ENCODE data around the gene SH2B3.

The SH2B3 gene

DNA sequence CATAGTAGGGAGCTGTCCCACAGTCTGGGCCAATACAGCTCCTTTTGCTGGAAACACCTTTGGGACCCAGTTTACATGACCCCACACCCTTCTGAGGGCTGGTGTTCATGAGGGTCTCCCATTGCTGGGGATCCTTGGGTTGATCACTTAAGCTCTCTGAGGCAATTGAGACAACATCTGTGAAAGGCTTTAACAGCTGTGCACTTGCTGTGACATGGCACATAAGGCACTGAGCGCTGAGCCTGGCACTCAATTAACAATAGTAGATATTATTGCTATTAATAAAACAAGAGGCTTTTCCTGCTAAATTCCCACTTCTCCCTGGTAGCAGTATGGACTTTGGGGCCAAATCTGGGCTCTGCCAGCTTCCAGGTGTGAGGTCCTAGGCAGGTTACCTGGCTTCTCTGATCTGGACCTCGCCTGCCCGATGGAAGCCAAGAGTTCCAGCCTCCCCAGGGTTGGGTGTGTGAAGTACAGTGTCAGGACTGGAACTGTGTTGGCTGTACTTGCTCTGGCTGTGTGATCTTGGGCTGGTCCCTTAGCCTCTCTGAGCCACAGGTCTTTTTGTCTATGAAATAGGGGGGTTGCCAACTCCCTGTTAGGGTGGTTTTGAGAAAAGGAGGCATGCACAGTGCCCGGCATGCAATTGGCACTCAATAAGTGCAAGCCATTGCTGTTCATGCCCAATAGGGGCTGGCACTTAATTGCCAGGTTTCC is 3.1 kb downstream of the SH2B3 start:
- no peak for DNase-seq (ENCODE audit: low read depth in 2 of 2, low spot score in 1 of 2)

DNA sequence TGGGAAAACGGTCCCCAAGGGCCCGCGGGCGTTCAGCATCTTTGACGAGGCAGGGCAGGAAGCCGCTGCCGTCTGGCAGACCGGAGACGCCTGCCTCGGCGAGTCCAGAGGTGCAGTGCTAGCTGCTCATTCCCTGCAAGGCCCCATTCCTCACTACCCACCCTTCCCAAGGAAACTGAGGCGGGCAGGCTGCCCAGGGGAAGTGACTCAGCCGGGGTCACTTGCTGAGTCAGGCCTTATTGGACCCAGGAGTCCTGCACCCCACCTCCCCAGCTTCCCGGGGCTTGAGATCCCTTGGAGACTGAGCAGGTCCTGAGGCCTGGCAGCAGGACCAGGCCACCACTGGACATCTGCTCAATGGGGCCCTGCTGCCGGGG is 3.7 kb downstream of the SH2B3 start:
- DNase-seq (ENCODE audit: low read depth in 2 of 2, low spot score in 1 of 2) = no peak

DNA sequence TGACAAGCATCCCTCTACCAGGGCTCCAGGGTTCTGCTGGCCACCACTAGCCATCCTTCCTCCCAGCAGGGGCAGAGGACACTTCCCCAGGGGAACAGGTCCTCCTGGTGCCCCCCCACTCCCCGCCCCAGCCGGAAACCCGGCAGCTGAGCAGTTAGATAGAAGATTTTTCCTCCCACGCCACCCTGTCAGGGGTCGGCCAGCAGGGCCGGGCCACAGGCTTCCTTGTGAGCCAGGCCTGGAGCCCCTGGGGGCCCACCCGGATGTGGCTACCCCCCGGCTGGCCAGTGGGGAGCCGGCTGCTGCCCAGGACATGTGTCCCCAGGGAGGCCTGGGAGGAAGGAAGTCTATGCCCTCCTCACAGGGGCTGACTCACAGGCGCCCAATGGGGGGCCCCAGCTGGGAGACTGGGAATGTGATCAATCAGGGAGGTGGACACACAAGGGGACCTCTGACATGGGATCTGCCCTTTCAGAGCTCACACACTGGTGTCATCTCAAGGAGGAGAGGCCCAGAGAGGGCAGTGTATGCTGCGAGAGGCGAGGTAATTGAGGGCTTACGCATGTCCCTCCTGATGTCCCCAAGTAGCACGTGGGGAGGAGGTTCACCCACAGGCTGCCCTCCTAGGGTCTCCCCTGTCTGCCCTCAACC is 4.2 kb downstream of the SH2B3 start:
- no peak for DNase-seq (ENCODE audit: low read depth in 2 of 2, low spot score in 1 of 2)

DNA sequence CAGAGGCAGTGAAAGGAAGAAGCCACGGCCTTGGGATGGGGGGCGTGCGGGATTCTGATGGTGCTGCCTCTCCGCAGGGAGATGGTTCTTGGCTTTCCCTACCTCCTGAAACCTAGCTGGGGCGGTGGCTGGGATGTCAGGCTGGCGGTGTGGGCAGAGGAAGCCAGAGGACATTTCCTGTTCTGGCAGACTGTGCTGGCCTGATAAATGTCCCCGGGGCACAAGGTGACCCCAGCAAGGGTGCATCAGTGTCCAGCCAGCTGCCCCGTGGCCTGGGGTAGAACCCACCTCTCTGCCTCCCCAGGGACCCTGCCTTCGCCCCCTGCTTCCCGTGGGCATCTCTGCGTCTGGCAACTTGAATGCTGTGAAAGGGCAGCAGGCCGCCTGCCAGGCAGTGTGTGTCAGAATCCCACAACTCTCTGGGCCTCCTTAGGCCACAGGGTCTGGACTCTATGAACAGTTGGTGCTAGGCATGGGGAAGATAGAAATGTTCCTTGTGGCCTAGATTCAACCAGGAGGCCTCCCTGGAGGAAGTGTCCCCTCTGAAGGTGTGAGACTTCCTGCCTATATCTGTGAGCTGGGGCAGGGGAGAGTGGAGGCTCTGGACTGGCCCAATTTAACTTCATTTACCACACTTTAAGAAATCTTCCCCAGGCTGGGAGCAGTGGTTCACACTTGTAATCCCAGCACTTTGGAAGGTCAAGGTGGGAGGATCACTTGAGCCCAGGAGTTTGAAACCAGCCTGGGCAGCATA is 4.9 kb downstream of the SH2B3 start:
- no peak for DNase-seq (ENCODE audit: low read depth in 2 of 2, low spot score in 1 of 2)

DNA sequence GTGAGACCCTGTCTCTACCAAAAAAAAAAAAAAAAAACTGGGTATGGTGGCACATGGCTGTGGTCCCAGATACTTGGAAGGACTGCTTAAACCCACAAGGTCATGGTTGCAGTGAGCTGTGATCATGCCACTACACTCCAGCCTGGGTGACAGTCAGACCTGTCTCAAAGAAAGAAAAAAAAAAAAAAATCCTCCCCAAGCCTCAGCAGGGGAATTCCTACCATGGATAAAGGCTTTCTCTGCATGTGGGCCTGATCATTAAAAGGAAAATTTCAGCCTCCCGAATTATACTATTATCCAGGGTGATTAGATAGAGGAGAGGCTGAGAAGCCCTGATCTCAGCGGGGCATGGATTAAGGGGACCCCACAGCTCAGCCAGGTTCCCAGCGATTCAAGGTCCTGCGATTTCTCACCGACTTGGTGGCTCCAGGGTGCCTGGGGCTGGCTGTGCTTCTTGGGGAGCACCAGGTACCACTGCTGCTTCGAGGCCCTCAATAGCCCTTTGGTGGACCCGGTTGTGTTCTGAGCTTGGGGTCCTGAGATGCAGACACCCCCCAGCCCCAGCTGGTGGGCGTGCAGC is 5.6 kb downstream of the SH2B3 start:
- DNase-seq (ENCODE audit: low read depth in 2 of 2, low spot score in 1 of 2) = no peak

DNA sequence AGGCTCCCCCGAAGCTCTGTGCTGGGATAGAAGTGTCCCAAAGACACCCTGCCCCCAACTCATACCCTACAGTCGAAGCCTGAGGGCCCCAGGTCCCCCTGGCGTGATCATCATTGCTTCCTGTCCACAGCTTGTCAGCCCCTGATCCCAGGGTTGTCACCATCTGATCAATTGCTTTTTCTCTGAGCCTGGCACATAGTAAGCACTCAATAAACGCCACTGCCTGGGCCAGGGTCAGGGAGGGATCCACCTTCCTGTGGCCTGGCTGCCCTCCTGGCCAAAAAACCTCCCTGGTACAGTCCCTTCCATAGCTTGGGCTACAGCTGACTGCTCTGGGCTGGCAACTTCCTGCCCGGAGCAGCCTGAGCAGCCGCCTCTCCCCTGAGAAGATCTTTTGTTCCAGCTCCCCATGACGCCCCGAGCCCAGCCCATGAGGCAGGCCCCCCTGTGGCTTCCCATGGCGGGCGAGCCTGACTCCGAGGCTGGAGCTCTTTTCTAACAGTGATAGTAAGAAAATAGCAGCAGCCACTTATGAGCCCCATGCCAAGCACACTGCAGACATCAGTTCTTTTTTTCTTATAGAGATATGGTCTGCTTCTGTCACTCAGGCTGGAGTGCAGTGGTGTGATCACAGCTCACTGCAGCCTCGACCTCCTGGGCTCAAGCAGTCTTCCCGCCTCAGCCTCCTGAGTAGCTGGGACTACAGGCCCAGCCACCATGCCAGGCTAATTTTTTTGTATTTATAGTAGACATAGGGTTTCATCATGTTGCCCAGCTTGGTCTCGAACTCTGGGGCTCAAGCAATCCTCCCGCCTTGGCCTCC is 6.5 kb downstream of the SH2B3 start:
- no peak for DNase-seq (ENCODE audit: low read depth in 2 of 2, low spot score in 1 of 2)

DNA sequence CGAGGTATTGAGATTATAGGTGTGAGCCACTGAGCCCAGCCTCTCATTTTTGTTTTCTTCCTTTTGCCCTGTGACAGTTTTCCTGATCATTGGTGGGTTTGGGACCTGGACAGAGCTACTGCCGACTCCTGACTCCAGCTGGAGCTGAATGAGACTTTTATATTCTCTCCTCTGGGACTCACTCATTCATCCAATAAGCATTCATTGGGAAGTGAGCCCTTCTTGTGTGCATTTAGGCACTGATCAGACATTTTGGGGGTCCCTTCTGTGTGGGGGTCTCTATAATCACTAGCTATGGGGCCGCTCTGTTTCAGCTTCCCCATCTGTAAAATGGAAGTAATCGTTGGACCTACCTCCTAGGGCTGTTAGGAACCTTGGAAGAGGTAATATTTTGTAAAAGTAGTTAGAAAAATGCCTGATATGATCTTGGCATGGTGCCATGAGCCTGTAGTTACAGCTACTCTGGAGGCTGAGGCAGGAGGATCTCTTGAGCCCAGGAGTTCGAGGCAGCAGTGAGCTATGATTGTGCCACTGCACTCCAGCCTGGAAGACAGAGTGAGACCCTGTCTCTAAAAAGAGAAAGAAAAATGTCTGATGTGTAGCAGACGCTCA is 7.2 kb downstream of the SH2B3 start:
- DNase-seq (ENCODE audit: low read depth in 2 of 2, low spot score in 1 of 2) = no peak

DNA sequence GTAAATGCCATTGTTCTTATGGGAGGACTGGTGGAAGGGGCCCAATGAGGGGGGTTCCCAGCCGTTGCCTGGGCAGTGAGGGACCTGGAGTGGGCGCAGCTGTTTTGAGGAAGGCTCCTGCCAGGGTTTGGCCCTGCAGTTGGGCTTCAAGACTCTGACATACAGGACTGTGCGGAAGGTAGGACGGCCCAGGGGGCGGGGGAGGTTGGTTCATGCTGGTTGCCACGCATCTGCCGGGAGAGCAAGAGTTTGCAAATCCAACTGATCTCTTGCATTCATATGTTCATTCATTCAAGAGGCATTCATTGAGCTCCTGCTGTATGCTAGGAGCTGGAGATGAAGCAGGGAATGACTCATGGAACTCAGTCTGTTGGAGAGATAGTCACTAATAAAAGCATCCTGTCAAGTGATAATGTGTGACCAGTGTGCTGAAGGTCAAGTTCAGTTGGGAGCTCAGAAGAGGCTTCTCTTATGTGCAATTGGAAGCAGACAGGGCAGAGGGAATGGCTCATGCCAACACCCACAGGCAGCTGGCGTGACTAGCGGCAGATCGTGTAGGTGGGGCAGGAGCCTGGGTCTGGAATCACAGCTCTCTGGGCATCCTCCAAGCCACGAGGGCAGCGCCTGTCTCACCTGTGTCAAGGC is 7.8 kb downstream of the SH2B3 start:
- no peak for DNase-seq (ENCODE audit: low read depth in 2 of 2, low spot score in 1 of 2)

DNA sequence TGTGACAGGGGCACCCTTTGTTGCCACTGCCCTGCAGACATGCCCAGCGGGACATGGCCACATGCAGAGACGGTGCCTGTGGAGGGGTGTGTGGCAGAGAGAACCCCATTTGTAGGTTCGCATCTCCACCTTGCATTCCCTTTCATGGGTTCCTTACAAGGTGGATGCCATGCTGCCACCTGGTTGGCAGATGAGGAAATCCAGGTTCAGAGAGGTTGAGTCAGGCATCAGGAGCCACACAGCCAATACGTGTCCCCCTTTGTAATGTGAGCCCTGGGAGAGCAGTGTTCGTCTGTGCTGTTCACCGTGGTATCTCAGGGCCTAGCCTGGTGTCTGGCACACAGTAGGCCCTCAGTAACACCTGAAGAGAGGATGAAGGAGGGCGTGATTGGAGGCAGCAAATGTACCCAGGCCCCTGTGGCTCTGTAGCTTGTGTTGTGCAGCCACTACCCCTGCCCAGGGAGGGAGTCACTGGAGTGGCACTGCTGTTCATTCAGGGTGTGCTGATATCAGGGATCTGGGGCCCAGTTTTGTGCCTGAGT is 9.1 kb downstream of the SH2B3 start:
- DNase-seq (ENCODE audit: low read depth in 2 of 2, low spot score in 1 of 2) = no peak

DNA sequence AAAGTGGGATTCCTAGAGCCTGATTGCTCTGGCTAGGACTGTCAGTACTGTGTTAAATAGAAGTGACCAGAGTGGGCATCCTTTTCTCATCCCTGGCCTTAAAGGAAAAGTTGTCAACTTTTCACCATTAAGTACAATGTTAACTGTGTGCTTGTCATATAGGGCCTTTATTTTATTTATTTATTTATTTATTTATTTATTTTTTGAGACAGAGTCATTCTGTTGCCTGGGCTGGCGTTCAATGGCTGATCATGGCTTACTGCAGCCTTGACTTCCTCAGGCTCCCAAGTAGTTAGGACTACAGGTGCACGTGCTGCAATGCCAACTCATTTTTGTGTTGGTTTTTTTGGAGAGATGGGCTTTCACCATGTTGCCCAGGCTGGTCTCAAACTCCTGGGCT is 11.6 kb downstream of the SH2B3 start:
- DNase-seq (ENCODE audit: low read depth in 2 of 2, low spot score in 1 of 2) = no peak

DNA sequence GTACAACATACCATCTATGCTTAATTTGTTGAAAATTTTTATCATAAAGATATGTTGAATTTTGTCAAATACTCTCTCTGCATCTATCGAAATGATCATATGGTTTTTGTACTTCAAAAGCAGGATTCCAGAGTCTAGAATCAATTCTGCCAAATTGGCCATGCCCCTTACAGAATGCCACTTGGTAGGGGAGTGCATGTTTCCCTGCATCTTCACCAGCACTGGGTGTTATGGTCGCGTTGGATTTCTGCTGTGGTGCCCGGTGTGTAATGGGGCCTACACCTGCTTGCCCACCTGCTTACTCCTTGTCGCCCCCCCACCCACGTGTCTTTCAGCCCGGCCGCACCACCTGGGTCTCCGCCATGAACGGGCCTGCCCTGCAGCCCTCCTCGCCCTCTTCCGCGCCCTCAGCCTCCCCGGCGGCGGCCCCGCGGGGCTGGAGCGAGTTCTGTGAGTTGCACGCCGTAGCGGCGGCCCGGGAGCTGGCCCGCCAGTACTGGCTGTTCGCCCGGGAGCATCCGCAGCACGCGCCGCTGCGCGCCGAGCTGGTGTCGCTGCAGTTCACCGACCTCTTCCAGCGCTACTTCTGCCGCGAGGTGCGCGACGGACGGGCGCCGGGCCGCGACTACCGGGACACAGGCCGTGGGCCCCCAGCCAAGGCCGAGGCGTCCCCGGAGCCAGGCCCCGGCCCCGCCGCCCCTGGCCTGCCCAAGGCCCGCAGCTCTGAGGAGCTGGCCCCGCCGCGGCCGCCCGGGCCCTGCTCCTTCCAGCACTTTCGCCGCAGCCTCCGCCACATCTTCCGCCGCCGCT is 12.3 kb downstream of the SH2B3 start:
- no peak for DNase-seq (ENCODE audit: low read depth in 2 of 2, low spot score in 1 of 2)

DNA sequence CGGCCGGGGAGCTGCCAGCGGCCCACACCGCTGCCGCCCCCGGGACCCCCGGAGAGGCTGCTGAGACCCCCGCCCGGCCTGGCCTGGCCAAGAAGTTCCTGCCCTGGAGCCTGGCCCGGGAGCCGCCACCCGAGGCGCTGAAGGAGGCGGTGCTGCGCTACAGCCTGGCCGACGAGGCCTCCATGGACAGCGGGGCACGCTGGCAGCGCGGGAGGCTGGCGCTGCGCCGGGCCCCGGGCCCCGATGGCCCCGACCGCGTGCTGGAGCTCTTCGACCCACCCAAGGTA is 12.8 kb downstream of the SH2B3 start:
- no peak for DNase-seq (ENCODE audit: low read depth in 2 of 2, low spot score in 1 of 2)

DNA sequence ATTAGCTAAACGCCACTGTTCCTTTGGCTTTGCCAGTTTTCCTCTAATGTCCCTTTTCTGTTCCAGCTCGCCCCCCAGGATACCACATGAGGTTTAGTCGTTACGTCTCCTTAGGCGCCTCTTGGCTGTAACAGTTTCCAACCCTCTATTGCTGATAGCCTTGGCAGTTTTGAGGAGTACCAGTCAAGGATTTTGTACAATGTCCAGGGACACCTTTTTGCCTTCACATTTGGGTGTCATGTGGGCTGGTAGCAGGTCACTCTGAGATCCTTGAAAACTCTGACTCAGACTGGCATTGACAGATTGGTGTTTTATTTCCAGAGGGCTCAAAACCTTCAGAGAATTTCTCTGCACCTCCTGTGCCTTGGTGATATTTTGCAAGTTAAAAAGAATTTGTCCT is 14.1 kb downstream of the SH2B3 start:
- DNase-seq (ENCODE audit: low read depth in 2 of 2, low spot score in 1 of 2) = no peak

DNA sequence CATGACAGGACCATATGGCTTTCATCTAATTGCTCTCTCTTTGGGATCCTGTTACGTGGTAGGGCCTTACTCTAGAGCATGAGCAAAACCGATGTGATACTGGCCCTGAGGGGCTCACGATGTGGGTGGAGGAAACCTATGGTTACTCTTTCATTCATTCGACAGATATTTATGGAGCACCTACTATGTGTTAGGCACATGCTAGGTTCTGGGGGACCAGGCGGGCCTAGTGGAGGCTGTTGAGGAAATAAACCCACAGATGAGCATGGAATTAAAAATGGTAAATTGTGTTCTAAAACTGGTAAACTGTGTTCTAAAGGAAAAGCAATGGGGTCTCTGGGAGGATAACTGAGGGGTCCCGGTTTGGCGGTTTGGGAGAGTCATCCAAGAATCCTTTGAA is 14.8 kb downstream of the SH2B3 start:
- DNase-seq (ENCODE audit: low read depth in 2 of 2, low spot score in 1 of 2) = no peak

DNA sequence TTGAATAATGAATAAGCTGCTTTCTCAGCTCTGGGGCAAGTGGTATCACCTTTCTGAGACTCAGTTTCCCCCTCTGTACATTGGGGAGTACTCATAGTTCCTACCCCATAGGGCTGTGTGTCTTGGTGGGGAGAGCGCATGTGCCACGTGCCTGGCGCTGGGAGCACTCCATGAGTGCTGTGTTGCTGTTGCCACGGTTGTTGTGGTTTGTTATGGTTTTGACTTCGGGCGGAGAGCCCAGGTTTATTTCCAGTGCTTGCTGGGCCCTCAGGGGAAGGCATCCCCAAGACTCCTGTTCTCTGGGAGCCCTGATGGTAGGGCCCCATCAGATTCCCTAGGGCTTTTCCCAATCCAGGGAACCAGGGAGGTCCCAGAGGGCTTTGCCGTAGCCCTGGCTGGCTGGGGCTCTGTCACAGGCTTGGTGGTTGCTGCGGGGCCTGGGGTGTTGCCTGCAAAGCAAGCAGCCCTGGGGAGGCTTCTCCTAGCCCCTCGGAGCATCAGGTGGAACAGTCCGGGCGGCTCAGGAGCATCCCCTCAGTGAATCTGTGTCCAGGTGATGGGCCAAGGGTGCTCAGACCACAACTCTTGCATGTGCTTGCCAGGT is 18.6 kb downstream of the SH2B3 start:
- no peak for DNase-seq (ENCODE audit: low read depth in 2 of 2, low spot score in 1 of 2)

DNA sequence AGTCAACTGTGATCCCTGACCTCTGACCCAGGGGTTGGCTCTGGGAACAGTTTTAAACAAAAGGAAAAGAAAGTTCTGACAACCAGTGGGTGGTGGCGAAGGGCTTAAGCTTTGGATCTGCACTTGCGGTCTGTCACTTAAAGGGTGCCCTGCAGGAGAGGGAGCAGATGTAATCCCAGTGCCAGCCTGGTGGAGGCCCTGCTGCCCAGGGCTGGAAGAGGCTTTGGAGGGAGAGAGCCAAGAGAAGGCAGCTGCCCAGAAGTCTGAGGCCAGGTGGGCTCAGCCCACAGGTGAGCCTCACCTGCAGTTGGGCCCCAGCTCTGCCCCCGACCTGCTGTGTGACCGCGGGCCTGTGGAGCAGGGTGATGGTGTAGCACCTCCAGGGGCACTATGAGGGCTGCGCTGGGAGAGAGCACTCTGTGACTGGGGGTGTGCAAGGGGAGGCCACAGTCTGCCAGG is 19.1 kb downstream of the SH2B3 start:
- DNase-seq (ENCODE audit: low read depth in 2 of 2, low spot score in 1 of 2) = no peak

DNA sequence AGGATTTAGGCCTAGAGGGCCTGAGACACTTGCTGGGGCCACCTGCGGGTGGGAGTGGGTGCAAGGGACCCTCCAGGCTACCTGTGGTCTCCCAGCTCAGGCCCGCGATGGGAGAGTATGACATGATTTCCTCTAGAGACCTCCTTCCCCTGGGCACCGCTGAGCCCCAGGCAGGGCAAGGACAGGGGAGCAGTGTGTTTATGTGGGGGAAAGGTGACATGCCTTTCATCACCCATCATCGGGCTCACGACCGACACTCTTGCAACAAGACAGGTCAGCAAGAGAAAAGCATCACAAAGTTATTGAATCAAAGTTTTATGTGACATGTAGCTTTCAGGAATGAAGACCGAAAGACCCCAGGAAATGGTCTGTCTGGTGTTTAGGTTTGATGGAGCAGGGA is 19.9 kb downstream of the SH2B3 start:
- no peak for DNase-seq (ENCODE audit: low read depth in 2 of 2, low spot score in 1 of 2)

DNA sequence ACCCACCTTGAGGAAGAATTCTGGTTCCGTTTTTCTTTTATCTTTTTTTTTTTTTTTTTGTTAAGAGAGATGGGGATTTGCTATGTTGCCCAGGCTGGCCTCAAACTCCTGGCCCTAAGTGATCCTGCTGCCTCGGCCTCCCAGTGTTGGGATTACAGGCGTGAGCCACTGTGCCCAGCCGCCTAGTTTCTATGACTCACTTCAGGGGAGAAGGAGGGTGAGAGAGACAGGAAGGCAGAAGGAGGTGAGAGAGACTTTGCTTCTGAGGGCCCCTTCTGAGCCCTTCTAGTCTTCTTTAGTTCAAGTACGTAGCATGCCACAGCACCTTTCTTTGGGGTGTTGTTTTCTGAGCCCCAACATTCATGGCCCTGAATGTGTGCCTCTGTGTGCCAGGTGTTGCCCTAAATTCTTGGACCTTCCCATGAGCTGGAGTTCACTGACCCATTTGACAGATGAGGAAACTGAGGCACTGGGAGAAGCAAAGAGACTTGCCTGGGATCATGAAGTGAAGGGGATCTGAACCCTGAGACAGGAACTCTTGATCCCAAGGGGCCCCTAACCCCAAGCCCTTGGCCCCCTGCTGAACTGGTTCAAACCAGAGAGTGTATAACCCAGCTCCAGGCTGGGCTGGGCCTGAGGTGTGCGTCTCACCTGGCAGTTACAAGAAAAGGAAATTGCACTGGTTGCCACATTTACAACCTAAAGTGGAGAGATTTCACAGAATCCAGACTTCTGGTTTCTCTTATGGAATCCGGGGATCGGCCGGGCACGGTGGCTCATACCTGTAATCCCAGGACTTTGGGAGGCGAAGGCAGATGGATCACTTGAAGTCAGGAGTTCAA is 20.8 kb downstream of the SH2B3 start:
- no peak for DNase-seq (ENCODE audit: low read depth in 2 of 2, low spot score in 1 of 2)

All from stimulated activated CD8-positive, alpha-beta memory T cell treated with anti-CD3 and anti-CD28 coated beads, Interleukin-4, amount 100 ng/mL, for 4 hours (primary cell).